ENCODE data around the gene ABCA1.
"Not testable (repeated sequence)": the region's sequence is repeated elsewhere in the genome, so short reads cannot be mapped to it uniquely, and the experiment has no call there.

The ABCA1 gene

DNA sequence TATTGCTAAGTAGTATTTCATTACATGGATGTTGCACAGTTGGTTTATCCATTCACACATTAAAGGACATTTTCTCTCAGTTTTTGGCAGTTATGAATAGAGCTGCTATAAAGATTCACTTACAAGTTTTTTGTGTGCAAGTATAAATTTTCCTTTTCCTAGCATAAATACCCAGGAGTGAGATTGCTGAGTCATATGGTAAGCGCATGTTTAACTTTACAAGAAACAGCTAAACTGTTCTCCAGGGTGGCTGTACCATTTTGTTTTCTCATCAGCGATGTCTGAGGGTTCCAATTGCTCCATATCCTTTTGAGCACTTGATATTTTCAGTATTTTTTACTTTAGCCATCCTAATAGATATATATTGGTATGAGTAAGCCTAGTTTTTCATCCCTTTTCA lies 16.4 kb upstream of the ABCA1 start:
- no peaks in the 10 kb centered on the region for H3K9me3 ChIP-seq (ENCODE audit: control insufficient read depth, insufficient read depth, low read depth, low read length)
- no peak overlapping the region for H3K27ac ChIP-seq (ENCODE audit: low read depth, low read length)
- no peak overlapping the region for H3K9ac ChIP-seq (ENCODE audit: low read length)

DNA sequence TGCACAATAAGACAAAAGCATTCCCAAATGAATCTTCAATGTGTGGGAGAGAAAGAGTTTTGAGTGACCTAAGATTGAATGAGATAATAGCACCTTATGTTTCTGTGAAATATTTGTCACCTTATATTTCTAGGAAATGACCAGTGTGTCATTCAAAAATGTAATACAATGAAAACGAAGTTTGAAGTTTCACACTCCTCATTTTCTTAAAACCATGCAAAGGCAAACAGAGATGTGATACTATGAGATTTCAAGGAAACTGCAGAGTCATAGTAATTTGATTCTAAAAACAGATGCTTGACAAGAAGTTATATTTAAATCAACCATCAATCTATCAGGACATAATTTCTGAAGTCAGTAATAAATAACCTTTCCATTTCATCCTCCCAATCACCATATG lies 13.6 kb upstream of the ABCA1 start:
- Histone ChIP-seq H3K4me3 (ENCODE audit: low read depth, low read length) (no peak overlapping the region), H3K9me3 (ENCODE audit: control insufficient read depth, insufficient read depth, low read depth, low read length) (no peaks in the 10 kb centered on the region), H3K27ac (ENCODE audit: low read depth, low read length) (no peak overlapping the region), H3K36me3 (ENCODE audit: control insufficient read depth, insufficient read depth, low read length) (no peaks in the 10 kb centered on the region), H3K4me1 (ENCODE audit: control insufficient read depth, insufficient read depth, low read length) (peaks cover 5% of the 10 kb centered on the region; the same call in 1 of the 2 replicates), H3K27me3 (ENCODE audit: control insufficient read depth, insufficient read depth, low read length) (no peaks in the 10 kb centered on the region), H3K9ac (ENCODE audit: low read length) (no peak overlapping the region)

More for the DNA sequence above, 16.4 kb upstream of the ABCA1 start:
- Histone ChIP-seq H3K36me3 (ENCODE audit: control insufficient read depth, insufficient read depth, low read length) (no peaks in the 10 kb centered on the region), H3K4me3 (ENCODE audit: low read depth, low read length) (no peak overlapping the region), H3K27me3 (ENCODE audit: control insufficient read depth, insufficient read depth, low read length) (no peaks in the 10 kb centered on the region), H3K4me1 (ENCODE audit: control insufficient read depth, insufficient read depth, low read length) (peaks cover 5% of the 10 kb centered on the region; the same call in 1 of the 2 replicates)

DNA sequence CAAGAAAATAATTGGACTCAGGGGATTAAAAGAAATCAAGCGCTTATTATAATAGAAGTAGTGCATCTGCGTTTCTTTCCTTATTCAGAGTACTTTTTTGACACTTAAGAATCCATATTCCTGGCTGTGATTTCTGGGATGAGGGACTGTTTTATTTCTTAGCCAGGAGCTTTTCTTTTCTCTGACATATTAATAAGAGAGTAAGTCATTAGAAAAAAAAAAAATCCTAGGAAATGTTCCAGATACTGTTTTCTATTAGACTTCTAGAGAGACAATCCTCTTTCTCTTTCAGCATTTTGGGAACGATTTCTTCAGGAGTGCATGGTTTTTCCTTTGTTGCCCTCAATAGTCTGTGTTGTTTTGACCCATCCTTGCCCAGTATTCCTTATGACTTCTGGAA lies 8.3 kb upstream of the ABCA1 start:
- Histone ChIP-seq H3K36me3 (ENCODE audit: control insufficient read depth, insufficient read depth, low read length) (no peaks in the 10 kb centered on the region), H3K27ac (ENCODE audit: low read depth, low read length) (no peak overlapping the region), H3K4me3 (ENCODE audit: low read depth, low read length) (no peak overlapping the region), H3K9me3 (ENCODE audit: control insufficient read depth, insufficient read depth, low read depth, low read length) (no peaks in the 10 kb centered on the region), H3K27me3 (ENCODE audit: control insufficient read depth, insufficient read depth, low read length) (no peaks in the 10 kb centered on the region), H3K9ac (ENCODE audit: low read length) (no peak overlapping the region), H3K4me1 (ENCODE audit: control insufficient read depth, insufficient read depth, low read length) (peaks cover 18% of the 10 kb centered on the region)

DNA sequence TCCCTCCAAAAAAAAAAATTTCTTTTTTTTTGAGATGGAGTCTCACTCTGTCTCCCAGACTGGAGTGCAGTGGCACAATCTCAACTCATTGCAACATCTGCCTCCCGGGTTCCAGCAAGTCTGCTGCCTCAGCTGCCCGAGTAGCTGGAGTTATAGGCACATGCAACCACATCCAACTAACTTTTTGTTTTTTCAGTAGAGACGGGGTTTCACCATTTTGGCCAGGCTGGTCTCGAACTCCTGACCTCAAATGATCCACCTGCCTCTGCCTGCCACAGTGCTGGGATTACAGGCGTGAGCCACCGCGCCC lies 7.5 kb upstream of the ABCA1 start:
- not testable (repeated sequence) for H3K27ac ChIP-seq (ENCODE audit: low read depth, low read length)

DNA sequence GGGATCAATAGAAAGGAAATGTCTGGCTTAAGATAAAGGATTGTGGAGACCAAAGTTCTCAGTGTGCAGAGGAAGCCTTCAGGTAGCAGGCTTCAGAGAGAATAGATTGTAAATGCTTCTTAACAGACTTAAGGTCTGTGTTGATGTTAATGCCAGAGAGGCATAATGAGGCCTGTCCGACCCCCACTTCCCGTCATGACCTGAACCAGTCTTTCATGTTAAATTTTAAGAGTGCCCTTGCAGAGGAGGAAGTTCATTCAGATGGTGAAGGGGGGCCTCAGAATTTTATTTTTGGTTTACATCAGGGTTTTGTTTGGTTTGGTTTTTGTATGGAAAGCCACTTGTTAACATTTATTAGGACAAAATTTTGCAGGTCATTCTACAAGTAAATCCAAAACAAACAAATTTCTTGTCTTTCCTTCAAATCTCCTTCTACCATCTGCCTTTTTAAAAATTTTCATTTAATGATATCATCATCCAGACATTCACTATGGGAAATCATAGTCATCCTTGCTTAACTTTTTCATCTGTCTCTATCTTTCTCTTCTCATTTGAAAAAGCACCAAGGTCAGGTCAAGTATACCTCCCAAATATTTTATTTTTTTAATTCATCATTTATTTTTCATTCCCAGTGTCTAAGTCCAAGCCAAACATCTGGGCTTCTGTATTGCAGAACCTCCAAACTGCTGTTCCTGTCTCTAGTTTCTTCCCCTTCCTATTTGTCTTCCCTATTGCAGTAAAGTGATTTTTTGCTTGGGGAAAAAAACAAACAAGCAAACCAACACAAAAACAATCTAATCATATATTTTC lies 6.9 kb upstream of the ABCA1 start:
- H3K4me3 ChIP-seq (ENCODE audit: low read depth, low read length): no peak overlapping the region
- no peaks in the 10 kb centered on the region for H3K9me3 ChIP-seq (ENCODE audit: control insufficient read depth, insufficient read depth, low read depth, low read length)
- H3K4me1 ChIP-seq (ENCODE audit: control insufficient read depth, insufficient read depth, low read length): peaks cover 18% of the 10 kb centered on the region
- H3K27ac ChIP-seq (ENCODE audit: low read depth, low read length): no peak overlapping the region
- no peak overlapping the region for H3K9ac ChIP-seq (ENCODE audit: low read length)
- no peaks in the 10 kb centered on the region for H3K36me3 ChIP-seq (ENCODE audit: control insufficient read depth, insufficient read depth, low read length)
- no peaks in the 10 kb centered on the region for H3K27me3 ChIP-seq (ENCODE audit: control insufficient read depth, insufficient read depth, low read length)

More for the DNA sequence above, 7.5 kb upstream of the ABCA1 start:
- not testable (repeated sequence) for H3K27me3 ChIP-seq (ENCODE audit: control insufficient read depth, insufficient read depth, low read length); H3K9ac ChIP-seq (ENCODE audit: low read length); H3K4me3 ChIP-seq (ENCODE audit: low read depth, low read length); H3K36me3 ChIP-seq (ENCODE audit: control insufficient read depth, insufficient read depth, low read length); H3K9me3 ChIP-seq (ENCODE audit: control insufficient read depth, insufficient read depth, low read depth, low read length)
- peaks cover 18% of the 10 kb centered on the region for H3K4me1 ChIP-seq (ENCODE audit: control insufficient read depth, insufficient read depth, low read length)

DNA sequence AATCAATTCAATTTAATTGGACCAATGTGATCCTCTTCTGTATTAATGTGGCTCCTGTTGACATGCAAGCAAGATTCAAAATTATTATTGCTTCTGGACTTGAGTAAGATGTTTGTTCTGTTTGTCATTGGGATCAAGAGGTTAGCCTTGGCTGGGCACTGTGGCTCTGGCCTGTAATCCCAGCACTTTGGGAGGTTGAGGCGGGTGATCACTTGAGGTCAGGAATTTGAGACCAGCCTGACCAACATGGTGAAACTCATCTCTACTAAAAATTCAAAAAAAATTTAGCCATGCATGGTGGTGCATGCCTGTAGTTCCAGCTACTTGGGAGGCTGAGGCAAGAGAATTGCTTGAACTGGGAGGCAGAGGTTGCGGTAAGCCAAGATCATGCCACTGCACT lies 5.1 kb upstream of the ABCA1 start:
- peaks cover 21% of the 10 kb centered on the region for H3K4me1 ChIP-seq (ENCODE audit: control insufficient read depth, insufficient read depth, low read length)
- not testable (repeated sequence) for H3K27me3 ChIP-seq (ENCODE audit: control insufficient read depth, insufficient read depth, low read length); H3K4me3 ChIP-seq (ENCODE audit: low read depth, low read length); H3K9ac ChIP-seq (ENCODE audit: low read length); H3K9me3 ChIP-seq (ENCODE audit: control insufficient read depth, insufficient read depth, low read depth, low read length); H3K27ac ChIP-seq (ENCODE audit: low read depth, low read length); H3K36me3 ChIP-seq (ENCODE audit: control insufficient read depth, insufficient read depth, low read length)

DNA sequence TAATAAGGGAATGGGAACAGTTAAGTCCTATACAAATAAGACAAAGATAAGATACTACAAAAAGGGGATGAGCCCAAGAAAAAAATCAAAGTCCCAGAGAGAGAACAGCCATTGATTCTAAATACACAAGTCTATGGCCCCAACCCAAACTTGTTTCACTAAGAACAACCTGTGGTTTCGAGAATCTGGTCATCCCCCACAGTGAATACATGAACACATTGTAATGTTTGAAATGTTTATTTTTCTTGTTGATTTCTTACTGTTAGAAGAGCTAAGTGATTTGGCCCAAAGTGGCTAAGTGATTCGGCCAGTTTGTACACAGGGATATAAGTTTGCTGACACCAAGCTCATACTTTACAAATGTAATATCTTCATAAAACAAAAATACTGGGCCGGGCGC lies 3.3 kb upstream of the ABCA1 start:
- Histone ChIP-seq H3K9ac (ENCODE audit: low read length) (no peak overlapping the region), H3K27me3 (ENCODE audit: control insufficient read depth, insufficient read depth, low read length) (peaks cover 12% of the 10 kb centered on the region), H3K4me1 (ENCODE audit: control insufficient read depth, insufficient read depth, low read length) (peaks cover 21% of the 10 kb centered on the region), H3K4me3 (ENCODE audit: low read depth, low read length) (no peak overlapping the region), H3K27ac (ENCODE audit: low read depth, low read length) (no peak overlapping the region), H3K36me3 (ENCODE audit: control insufficient read depth, insufficient read depth, low read length) (no peaks in the 10 kb centered on the region), H3K9me3 (ENCODE audit: control insufficient read depth, insufficient read depth, low read depth, low read length) (no peaks in the 10 kb centered on the region)

DNA sequence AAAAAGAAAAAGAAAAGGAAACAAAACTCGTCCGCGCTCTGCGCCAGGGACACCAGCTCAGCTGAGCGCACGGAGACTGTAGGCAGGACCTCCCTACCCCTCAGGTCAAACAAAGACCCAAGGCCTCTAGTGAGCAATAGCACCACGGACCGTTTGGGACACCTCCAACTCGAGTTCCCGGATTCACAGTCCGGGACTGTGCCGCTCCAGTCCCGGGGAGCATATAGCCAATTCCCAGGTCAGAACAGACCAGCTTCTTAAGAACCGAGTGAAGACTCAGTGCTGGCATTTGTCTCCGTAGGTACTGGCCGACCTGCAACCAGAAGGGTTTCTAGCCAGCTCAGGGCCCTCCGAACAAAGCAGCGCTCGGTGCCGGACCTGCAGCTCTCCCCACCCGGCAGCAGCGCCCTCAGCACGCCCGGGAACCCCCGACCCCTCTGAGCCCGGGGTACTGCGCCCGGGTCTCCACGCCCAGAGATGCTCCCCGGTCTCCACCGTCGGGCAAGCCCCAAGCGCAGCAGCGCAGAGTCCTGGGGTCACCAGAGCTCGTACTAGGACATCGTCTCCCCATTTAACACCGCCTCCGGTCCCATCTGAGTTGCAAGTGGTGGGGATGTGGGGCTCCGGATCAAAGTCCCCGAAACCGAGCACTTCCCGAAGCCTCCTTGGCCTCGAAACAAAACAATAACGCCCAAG lies 591 bp downstream of the ABCA1 start:
- Histone ChIP-seq H3K36me3 (ENCODE audit: control insufficient read depth, insufficient read depth, low read length) (no peaks in the 10 kb centered on the region), H3K4me1 (ENCODE audit: control insufficient read depth, insufficient read depth, low read length) (0 out of 2 replicates have a peak, but pooled peaks cover 4% of the 10 kb centered on the region), H3K27me3 (ENCODE audit: control insufficient read depth, insufficient read depth, low read length) (peaks cover 20% of the 10 kb centered on the region), H3K9ac (ENCODE audit: low read length) (peak overlapping the region; percentile 72), H3K27ac (ENCODE audit: low read depth, low read length) (no peak overlapping the region), H3K9me3 (ENCODE audit: control insufficient read depth, insufficient read depth, low read depth, low read length) (no peaks in the 10 kb centered on the region), H3K4me3 (ENCODE audit: low read depth, low read length) (peak overlapping the region; percentile 75)

DNA sequence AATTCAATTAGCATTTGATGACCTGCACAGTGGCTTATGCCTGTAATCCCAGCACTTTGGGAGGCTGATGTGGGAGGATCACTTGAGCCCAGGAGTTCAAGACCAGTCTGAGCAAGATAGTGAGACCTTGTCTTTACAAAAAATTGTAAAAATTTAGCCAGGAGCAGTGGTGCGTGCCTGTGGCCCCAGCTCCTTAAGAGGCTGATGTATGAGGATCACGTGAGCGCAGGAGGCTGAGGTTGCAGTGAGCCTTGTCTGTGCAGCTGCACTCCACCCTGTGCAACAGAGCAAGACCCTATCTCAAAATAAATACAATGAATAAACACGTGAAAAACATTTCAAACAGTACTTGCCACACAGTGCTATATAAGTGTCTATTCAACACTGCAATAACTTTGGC lies 4.2 kb downstream of the ABCA1 start:
- H3K4me1 ChIP-seq (ENCODE audit: control insufficient read depth, insufficient read depth, low read length): 0 out of 2 replicates have a peak, but pooled peaks cover 3% of the 10 kb centered on the region
- H3K27ac ChIP-seq (ENCODE audit: low read depth, low read length): no peak overlapping the region
- peaks cover 17% of the 10 kb centered on the region for H3K27me3 ChIP-seq (ENCODE audit: control insufficient read depth, insufficient read depth, low read length)
- no peak overlapping the region for H3K9ac ChIP-seq (ENCODE audit: low read length)
- no peak overlapping the region for H3K4me3 ChIP-seq (ENCODE audit: low read depth, low read length)
- no peaks in the 10 kb centered on the region for H3K9me3 ChIP-seq (ENCODE audit: control insufficient read depth, insufficient read depth, low read depth, low read length)
- H3K36me3 ChIP-seq (ENCODE audit: control insufficient read depth, insufficient read depth, low read length): no peaks in the 10 kb centered on the region

DNA sequence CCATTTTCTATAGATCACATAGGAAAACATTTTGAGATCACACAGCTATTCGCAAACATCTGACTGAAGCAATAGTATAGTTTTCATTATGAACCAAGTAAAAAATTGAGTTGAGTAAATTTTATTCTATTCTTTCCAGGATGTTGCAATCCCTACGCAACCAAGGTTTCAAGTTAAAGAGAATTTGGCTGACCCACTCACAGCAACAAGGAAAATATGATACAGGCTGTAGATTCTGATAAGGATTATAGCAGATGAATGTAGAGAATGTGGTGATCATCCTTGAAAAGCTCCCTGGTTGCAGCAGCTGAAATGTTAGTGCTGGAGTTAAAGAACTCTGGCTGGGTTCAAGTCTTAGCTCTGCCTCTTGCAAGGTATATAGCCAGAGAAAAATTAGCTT lies 4.7 kb downstream of the ABCA1 start:
- H3K27ac ChIP-seq (ENCODE audit: low read depth, low read length): no peak overlapping the region
- no peak overlapping the region for H3K4me3 ChIP-seq (ENCODE audit: low read depth, low read length)
- peaks cover 17% of the 10 kb centered on the region for H3K27me3 ChIP-seq (ENCODE audit: control insufficient read depth, insufficient read depth, low read length)
- no peaks in the 10 kb centered on the region for H3K9me3 ChIP-seq (ENCODE audit: control insufficient read depth, insufficient read depth, low read depth, low read length)
- H3K36me3 ChIP-seq (ENCODE audit: control insufficient read depth, insufficient read depth, low read length): no peaks in the 10 kb centered on the region
- H3K4me1 ChIP-seq (ENCODE audit: control insufficient read depth, insufficient read depth, low read length): no peaks in the 10 kb centered on the region
- no peak overlapping the region for H3K9ac ChIP-seq (ENCODE audit: low read length)

DNA sequence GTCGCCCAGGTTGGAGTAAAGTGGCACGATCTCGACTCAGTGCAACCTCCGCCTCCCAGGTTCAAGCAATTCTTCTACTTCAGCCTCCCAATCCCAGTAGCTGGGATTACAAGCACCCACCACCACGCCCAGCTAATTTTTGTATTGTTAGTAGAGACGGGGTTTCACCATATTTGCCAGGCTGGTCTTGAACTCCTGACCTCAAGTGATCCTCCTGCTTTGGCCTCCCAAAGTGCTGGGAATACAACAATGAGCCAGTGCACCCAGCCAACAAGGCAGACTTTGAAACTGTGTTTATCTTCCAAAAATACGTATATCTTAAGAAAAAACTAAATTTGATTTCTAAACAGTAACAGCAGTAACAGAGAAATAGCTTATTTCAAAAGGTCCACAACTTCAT lies 5.2 kb downstream of the ABCA1 start:
- H3K9ac ChIP-seq (ENCODE audit: low read length); H3K4me3 ChIP-seq (ENCODE audit: low read depth, low read length); H3K9me3 ChIP-seq (ENCODE audit: control insufficient read depth, insufficient read depth, low read depth, low read length); H3K4me1 ChIP-seq (ENCODE audit: control insufficient read depth, insufficient read depth, low read length); H3K27ac ChIP-seq (ENCODE audit: low read depth, low read length); H3K36me3 ChIP-seq (ENCODE audit: control insufficient read depth, insufficient read depth, low read length): not testable (repeated sequence)
- peaks cover 16% of the 10 kb centered on the region for H3K27me3 ChIP-seq (ENCODE audit: control insufficient read depth, insufficient read depth, low read length)

Measured in HUES6 (cell line).